Psoas muscle (tissue), 8 donors: ENCODE results near the gene KLHDC10. TPM values are rescaled to one million over a fixed set of nuclear protein-coding genes. Genes with fewer than 3 reads are reported as not detected.

ENCODE experiments used
- ATAC-seq, 4 donors: fragments of 200-7000 bp; cut with Tn5 transposase; one replicate each; pipeline ENCODE4 v1.9.1; 2020; ENCODE audit warnings: moderate library complexity in 3 of 4, mild to moderate bottlenecking in 2 of 4
- DNase-seq, 2 donors: peaks; one replicate each; pipeline ENCODE4 v3.0.0-alpha.2; 2020
- H3K27ac ChIP-seq: fragments of 200-600 bp; one replicate; pipeline ENCODE4 v1.8.0; 2022
- H3K27me3 ChIP-seq, 3 donors: fragments of 200-600 bp in 1 of 3; one replicate each; pipeline versions ENCODE4 v1.6.1 to v1.8.0; 2013 to 2022; ENCODE audit warnings: low read length in 2 of 3, mild to moderate bottlenecking in 2 of 3, moderate library complexity in 1 of 3; ENCODE audit not compliant: insufficient read depth in 3 of 3
- H3K36me3 ChIP-seq, 2 donors: fragments of 200-600 bp in 1 of 2; one replicate each; pipeline versions ENCODE4 v1.6.1 to v1.8.0; 2013 to 2022; ENCODE audit warnings: low read depth in 1 of 2, mild to moderate bottlenecking in 1 of 2, moderate library complexity in 1 of 2; ENCODE audit not compliant: insufficient read depth in 1 of 2
- H3K4me1 ChIP-seq: fragments of 200-600 bp; one replicate; pipeline ENCODE4 v1.8.0; 2022
- H3K4me3 ChIP-seq: fragments of 200-600 bp; one replicate; pipeline ENCODE4 v1.8.0; 2022; ENCODE audit warnings: mild to moderate bottlenecking
- H3K9me3 ChIP-seq: fragments of 200-600 bp; one replicate; pipeline ENCODE4 v1.8.0; 2022
- WGBS, 3 donors: extraction: QIAGEN DNeasy Blood & Tissue Kit; methylation state at CpG; one replicate each; pipeline versions ENCODE4 v1.1.6 to v1.1.7; 2013; 5-methylcytosine and 5-hydroxymethylcytosine counted together
- intact Hi-C, 2 donors: fragments of 100-400 bp; cut with DNase I; formaldehyde crosslinking; loops; one replicate each; pipeline versions ENCODE4 v1.11.0 to v1.14.2; 2022
- polyA plus RNA-seq, 3 donors: library from polyadenylated mRNA; stranded (reverse); fragments of 200-250 nt; gene quantifications; one replicate each; pipeline ENCODE4 v1.2.3, GENCODE V29; 2013
- total RNA-seq, 4 donors: library from RNA; stranded (reverse); fragmentation: NEBNext Ultra II Directional in 2 of 4; extraction: Animal tissue kit (Norgen Biotek cat#: 25700) in 2 of 4; gene quantifications; one replicate each; pipeline versions ENCODE4 v1.2.1 to v1.2.4, GENCODE V29; 2021 to 2023
- TF ChIP-seq, protein P1 (sequence below): fragments of 200-600 bp; IDR thresholded peaks from one replicate; pipeline ENCODE4 v1.8.0; 2022; ENCODE audit warnings: antibody characterized with exemption
- donor health status: healthy with polysubstance abuse.
- donor health status: DM: no; HTN: no; CAD: no; lungs with moderate emphysema.
- donor health status: Bipolar disorder and iron deficiency.
- donor health status: healthy.
- donor health status: DM: yes; HTN: yes; CAD: no.
- donor health status: DM: no; HTN: no; CAD: no.
- donor health status: DM: no; HTN: no; CAD: no.
- donor health status: DM: yes; HTN: yes; CAD: no.

KLHDC10 gene
- total and polyA plus RNA-seq, 7 donors, result 17.6 to 49.6 (median 33.8) TPM

DNA sequence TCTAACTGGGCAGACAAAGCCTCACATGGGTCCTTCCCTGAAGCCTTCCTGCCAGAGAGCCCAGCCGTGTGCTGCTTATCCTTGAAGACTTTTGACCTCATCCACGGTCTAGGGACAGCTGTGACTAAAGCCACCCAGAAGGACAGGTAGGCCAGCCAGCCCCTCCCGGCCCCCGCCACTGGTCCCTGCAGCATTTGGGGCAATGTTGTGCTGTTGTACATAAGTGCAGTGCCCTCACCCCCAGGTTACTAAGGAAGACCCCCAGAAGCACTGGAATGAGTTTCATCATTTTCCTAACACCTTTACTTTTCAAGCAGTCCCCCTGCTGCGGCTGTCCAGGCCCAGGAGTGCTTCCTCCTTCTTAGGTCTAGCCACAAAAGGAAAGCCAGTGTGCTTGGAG, 91.9 kb downstream of the KLHDC10 start:
- TF ChIP-seq, protein P1, sequence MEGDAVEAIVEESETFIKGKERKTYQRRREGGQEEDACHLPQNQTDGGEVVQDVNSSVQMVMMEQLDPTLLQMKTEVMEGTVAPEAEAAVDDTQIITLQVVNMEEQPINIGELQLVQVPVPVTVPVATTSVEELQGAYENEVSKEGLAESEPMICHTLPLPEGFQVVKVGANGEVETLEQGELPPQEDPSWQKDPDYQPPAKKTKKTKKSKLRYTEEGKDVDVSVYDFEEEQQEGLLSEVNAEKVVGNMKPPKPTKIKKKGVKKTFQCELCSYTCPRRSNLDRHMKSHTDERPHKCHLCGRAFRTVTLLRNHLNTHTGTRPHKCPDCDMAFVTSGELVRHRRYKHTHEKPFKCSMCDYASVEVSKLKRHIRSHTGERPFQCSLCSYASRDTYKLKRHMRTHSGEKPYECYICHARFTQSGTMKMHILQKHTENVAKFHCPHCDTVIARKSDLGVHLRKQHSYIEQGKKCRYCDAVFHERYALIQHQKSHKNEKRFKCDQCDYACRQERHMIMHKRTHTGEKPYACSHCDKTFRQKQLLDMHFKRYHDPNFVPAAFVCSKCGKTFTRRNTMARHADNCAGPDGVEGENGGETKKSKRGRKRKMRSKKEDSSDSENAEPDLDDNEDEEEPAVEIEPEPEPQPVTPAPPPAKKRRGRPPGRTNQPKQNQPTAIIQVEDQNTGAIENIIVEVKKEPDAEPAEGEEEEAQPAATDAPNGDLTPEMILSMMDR, result no peak
- WGBS, 3 donors, result 88 to 94% (median 93%) methylated on average over 5 of the region's 5 CpGs
- H3K4me1 ChIP-seq, result no peaks in the 10 kb centered on the region
- no peak for ATAC-seq
- no peak overlapping the region for H3K4me3 ChIP-seq
- intact Hi-C loops, result no loop called here
- no peak overlapping the region for H3K27ac ChIP-seq
- H3K9me3 ChIP-seq, result no peaks in the 10 kb centered on the region
- H3K27me3 ChIP-seq, result no peaks in the 10 kb centered on the region
- DNase-seq, result no peak
- H3K36me3 ChIP-seq, result peaks cover 2 to 59% of the 10 kb centered on the region in 2 donors

DNA sequence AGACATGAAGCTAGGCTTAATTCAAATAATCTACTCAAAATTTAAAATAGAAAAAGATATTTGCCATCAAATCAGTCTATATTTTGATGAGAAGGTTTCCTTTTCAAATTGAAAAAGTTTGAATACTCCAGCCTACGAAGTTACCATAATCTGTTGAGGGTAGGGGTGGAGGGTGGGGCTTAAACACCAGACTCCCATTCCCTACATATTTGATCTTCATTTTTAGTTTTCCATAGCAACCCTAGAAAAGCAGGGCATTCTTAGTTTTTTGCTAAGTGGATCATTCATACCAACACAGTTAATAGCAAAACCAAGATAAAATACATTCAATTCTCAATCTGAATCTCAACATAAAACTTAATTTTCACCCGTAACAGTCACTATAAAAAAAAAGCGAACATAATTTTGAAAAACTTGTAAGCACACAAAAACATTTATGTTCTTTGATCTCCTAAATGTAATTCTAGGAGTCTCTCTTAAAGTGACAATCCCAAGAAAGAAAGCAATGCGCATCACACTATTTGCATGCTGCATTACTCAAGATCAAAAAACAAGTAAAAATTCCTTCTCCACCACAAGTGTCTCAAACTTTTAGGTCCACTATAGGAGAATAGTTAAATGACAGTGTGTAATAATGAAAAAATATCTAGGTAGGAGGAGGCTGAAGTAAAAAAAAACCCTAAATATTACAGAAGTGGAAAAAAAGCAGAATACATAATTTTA, 104.1 kb downstream of the KLHDC10 start:
- TF ChIP-seq, protein P1, result no peak
- ATAC-seq, result no peak

DNA sequence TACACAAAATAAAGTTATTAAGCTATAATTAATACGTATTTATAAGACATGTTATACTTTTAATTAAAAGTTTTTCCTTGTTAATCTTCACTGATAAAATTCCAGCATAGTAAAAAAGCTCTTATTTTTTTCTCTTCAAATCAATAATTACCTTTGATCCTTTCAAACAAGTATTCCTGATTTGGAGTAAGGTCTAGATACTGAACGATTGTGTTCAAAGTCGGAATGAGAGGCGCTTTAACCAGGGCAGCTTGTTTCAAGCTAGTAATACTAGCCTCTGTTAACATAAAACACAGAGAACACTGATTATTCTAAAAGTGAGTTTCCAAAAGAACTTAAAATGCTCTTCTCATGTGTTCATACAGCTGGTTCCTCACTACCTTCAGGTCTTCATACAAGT, 107.9 kb downstream of the KLHDC10 start:
- TF ChIP-seq, protein P1, result no peak
- H3K36me3 ChIP-seq, result peaks cover 2 to 79% of the 10 kb centered on the region in 2 donors
- intact Hi-C loops, result no loop called here

More for the DNA sequence above, 104.1 kb downstream of the KLHDC10 start:
- H3K36me3 ChIP-seq, result peaks cover 6 to 81% of the 10 kb centered on the region in 2 donors
- H3K27me3 ChIP-seq, result no peaks in the 10 kb centered on the region
- intact Hi-C loops, result no loop called here
- H3K4me1 ChIP-seq, result no peaks in the 10 kb centered on the region
- DNase-seq, result no peak
- H3K27ac ChIP-seq, result no peak overlapping the region
- no peak overlapping the region for H3K4me3 ChIP-seq
- WGBS, 3 donors, result 94 to 96% (median 95%) methylated on average over 4 of the region's 4 CpGs
- no peaks in the 10 kb centered on the region for H3K9me3 ChIP-seq

DNA sequence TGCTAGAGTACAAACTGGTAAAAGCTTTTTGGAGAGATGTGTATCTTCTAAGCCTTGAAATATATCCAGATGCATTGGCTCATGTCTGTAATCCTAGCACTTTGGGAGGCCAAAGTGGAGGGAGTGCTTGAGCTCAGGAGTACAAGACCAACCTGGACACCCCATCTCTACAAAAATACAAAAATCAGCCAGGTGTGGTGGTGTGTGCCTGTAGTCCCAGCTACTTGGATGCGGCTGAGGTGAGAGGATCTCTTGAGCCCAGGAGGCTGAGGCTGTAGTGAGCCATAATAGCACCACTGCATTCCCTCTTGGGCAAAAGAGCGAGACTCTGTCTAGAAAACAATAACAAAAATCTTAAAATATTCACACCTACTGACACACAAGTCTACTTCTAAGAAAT, 109.3 kb downstream of the KLHDC10 start:
- H3K9me3 ChIP-seq, result no peaks in the 10 kb centered on the region
- 93 to 100% (median 98%) methylated on average over 2 of the region's 2 CpGs for WGBS, 3 donors
- intact Hi-C loops, result no loop called here
- no peak overlapping the region for H3K4me3 ChIP-seq
- H3K27me3 ChIP-seq, result no peaks in the 10 kb centered on the region
- no peak for ATAC-seq
- no peak for DNase-seq
- no peak overlapping the region for H3K27ac ChIP-seq
- H3K36me3 ChIP-seq, result peaks cover 2 to 78% of the 10 kb centered on the region in 2 donors
- H3K4me1 ChIP-seq, result no peaks in the 10 kb centered on the region
- TF ChIP-seq, protein P1, result no peak

More for the DNA sequence above, 107.9 kb downstream of the KLHDC10 start:
- Histone ChIP-seq H3K4me3 (no peak overlapping the region), H3K27me3 (no peaks in the 10 kb centered on the region), H3K9me3 (no peaks in the 10 kb centered on the region), H3K4me1 (no peaks in the 10 kb centered on the region), H3K27ac (no peak overlapping the region)
- DNase-seq, result no peak
- WGBS, 3 donors, result 93 to 97% (median 94%) methylated on average over 4 of the region's 4 CpGs
- ATAC-seq, result no peak
